KMS-11 (cell line): ENCODE data around the gene IL1RAPL2.
A peak's percentile ranks its signal among the peaks of the same experiment; 100 is the strongest.
"Not testable (repeated sequence)": the region's sequence is repeated elsewhere in the genome, so short reads cannot be mapped to it uniquely, and the experiment has no call there.

ENCODE experiments used
- H2AFZ ChIP-seq: fragments of 200-600 bp; sonication (generic); 2 replicates; pipeline ENCODE4 v1.6.1; 2016; ENCODE audit warnings: antibody characterized with exemption, mixed run types, low read depth
- H3K27ac ChIP-seq: fragments of 200-600 bp; sonication (generic); 2 replicates; pipeline ENCODE4 v1.6.1; 2016; ENCODE audit warnings: mild to moderate bottlenecking, mixed run types
- H3K27me3 ChIP-seq: fragments of 200-600 bp; sonication (generic); 2 replicates; pipeline ENCODE4 v1.6.1; 2017; ENCODE audit warnings: mild to moderate bottlenecking, low read depth, mixed run types, moderate library complexity; ENCODE audit not compliant: insufficient read depth
- H3K36me3 ChIP-seq: fragments of 200-600 bp; sonication (generic); 2 replicates; pipeline ENCODE4 v1.6.1; 2017; ENCODE audit warnings: mild to moderate bottlenecking, mixed run types; ENCODE audit not compliant: insufficient read depth
- H3K4me1 ChIP-seq: fragments of 200-600 bp; sonication (generic); 2 replicates; pipeline ENCODE4 v1.6.1; 2016; ENCODE audit warnings: mild to moderate bottlenecking, low read depth, mixed run types; ENCODE audit not compliant: poor library complexity, severe bottlenecking
- H3K4me2 ChIP-seq: fragments of 200-600 bp; sonication (generic); 2 replicates; pipeline ENCODE4 v1.7.0; 2016; ENCODE audit warnings: mild to moderate bottlenecking, mixed run types
- H3K4me3 ChIP-seq: fragments of 200-600 bp; sonication (generic); IDR thresholded peaks from 2 replicates; pipeline ENCODE4 v1.6.1; 2017; ENCODE audit warnings: low read depth, low read length, mixed read lengths; ENCODE audit not compliant: insufficient read depth
- H3K79me2 ChIP-seq: fragments of 200-600 bp; sonication (generic); 2 replicates; pipeline ENCODE4 v1.6.1; 2016; ENCODE audit warnings: low read depth, mixed run types; ENCODE audit not compliant: insufficient read depth
- H3K9ac ChIP-seq: fragments of 200-600 bp; sonication (generic); 2 replicates; pipeline ENCODE4 v1.6.1; 2016; ENCODE audit warnings: mild to moderate bottlenecking, mixed run types
- H4K20me1 ChIP-seq: fragments of 200-600 bp; sonication (generic); 2 replicates; pipeline ENCODE4 v1.6.1; 2016; ENCODE audit warnings: mild to moderate bottlenecking, mixed run types; ENCODE audit not compliant: insufficient read depth
- TF ChIP-seq, protein P1 (sequence below): fragments of 200-600 bp; sonication (generic); conservative IDR thresholded peaks from 2 replicates; pipeline ENCODE4 v1.6.1; 2017; ENCODE audit warnings: low read depth, mild to moderate bottlenecking, antibody characterized with exemption, low read length, moderate library complexity, mixed read lengths

IL1RAPL2 gene

DNA sequence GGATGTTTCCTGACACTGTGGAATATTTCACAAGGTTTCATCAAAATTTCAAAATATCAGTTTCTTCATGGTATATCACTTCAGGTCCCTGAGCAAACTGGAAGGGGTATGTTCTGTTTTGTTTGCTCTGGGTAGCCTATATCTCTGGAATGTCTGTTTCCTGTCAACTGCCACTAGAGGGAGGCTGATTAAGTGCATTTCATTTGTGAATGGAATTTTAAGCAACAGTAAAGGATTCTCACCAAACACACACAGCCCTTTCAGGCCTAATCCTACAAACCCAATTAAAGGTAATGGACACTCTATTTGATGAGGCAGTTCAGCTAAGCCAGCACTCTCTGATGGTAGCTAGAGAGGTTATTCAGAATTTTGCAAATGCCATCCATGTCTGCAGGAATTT lies 347.3 kb downstream of the IL1RAPL2 start:
- Histone ChIP-seq H3K27ac (no peak overlapping the region), H3K27me3 (no peaks in the 10 kb centered on the region), H3K4me3 (no peak overlapping the region), H2AFZ (no peak overlapping the region), H3K4me1 (no peaks in the 10 kb centered on the region), H3K4me2 (no peak overlapping the region), H3K36me3 (no peaks in the 10 kb centered on the region), H3K79me2 (no peaks in the 10 kb centered on the region), H4K20me1 (no peaks in the 10 kb centered on the region), H3K9ac (no peak overlapping the region)
- TF ChIP-seq, protein P1, sequence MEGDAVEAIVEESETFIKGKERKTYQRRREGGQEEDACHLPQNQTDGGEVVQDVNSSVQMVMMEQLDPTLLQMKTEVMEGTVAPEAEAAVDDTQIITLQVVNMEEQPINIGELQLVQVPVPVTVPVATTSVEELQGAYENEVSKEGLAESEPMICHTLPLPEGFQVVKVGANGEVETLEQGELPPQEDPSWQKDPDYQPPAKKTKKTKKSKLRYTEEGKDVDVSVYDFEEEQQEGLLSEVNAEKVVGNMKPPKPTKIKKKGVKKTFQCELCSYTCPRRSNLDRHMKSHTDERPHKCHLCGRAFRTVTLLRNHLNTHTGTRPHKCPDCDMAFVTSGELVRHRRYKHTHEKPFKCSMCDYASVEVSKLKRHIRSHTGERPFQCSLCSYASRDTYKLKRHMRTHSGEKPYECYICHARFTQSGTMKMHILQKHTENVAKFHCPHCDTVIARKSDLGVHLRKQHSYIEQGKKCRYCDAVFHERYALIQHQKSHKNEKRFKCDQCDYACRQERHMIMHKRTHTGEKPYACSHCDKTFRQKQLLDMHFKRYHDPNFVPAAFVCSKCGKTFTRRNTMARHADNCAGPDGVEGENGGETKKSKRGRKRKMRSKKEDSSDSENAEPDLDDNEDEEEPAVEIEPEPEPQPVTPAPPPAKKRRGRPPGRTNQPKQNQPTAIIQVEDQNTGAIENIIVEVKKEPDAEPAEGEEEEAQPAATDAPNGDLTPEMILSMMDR, result peak; percentile 53

DNA sequence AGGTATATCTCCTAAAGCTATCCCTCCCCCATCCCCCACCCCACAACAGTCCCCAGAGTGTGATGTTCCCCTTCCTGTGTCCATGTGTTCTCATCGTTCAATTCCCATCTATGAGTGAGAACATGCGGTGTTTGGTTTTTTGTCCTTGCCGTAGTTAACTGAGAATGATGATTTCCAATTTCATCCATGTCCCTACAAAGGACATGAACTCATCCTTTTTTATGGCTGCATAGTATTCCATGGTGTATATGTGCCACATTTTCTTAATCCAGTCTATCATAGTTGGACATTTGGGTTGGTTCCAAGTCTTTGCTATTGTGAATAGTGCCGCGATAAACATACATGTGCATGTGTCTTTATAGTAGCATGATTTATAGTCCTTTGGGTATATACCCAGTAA lies 348.7 kb downstream of the IL1RAPL2 start:
- not testable (repeated sequence) for H3K27me3 ChIP-seq, H2AFZ ChIP-seq, H3K4me3 ChIP-seq, H3K36me3 ChIP-seq, H3K79me2 ChIP-seq, H3K4me1 ChIP-seq, H3K9ac ChIP-seq, H4K20me1 ChIP-seq, H3K27ac ChIP-seq, H3K4me2 ChIP-seq

DNA sequence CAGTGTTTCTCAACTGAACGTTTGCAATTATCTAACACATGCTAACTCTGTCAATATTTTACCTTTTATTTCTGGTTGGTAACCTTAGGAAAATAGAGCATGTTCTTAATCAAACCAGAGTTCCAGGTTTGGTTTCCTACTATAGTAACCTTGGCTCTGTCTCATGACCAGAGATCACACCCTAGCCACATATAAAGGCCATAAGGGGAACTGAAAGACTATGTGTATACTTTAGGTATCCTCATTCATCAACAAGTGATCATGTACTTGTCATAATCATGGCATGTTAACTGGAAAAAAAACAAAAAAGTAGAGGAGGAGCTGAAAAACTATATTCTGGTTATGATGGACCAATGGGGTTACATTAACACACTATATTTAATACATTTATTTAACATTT lies 352.1 kb downstream of the IL1RAPL2 start:
- Histone ChIP-seq H3K27me3 (no peaks in the 10 kb centered on the region), H3K9ac (no peak overlapping the region), H3K4me3 (no peak overlapping the region), H2AFZ (no peak overlapping the region), H3K27ac (no peak overlapping the region), H3K4me1 (no peaks in the 10 kb centered on the region), H3K4me2 (no peak overlapping the region), H3K79me2 (no peaks in the 10 kb centered on the region), H3K36me3 (no peaks in the 10 kb centered on the region), H4K20me1 (no peaks in the 10 kb centered on the region)
- TF ChIP-seq, protein P1, result no peak

DNA sequence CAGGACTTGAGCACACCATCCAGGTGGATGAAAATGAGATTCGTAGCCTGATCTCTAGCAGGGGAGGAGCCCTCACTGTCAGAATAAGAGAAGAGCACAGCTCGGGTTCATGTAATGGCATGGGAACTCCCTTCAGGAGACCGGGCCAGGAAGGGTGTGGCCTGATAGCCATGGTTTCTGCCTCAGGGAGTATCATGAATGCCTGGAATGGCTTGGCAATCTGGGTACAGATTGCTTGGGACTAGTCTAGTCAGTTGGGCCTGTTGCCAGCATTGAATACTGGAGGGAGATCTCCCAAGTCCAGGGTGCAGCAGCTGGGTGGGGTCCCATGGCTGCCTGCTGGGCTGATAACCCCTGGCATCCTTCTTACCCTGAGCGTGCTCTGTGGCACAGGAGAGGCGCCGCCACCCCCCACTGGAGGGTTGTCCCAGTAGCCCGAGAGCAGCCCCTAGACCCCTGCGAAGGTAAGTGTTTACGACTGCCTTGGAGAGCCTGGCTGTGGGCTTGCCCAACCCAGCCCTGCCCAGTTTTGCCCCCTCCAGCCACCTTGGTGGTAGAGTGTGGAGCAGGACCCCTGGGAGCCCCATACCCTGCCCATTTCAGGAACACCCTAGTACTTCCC lies 355.7 kb downstream of the IL1RAPL2 start:
- H3K36me3 ChIP-seq, result no peaks in the 10 kb centered on the region
- TF ChIP-seq, protein P1, result no peak
- no peak overlapping the region; the same call in 1 of the 2 replicates for H2AFZ ChIP-seq
- H3K4me2 ChIP-seq, result no peak overlapping the region
- H3K27me3 ChIP-seq, result no peaks in the 10 kb centered on the region
- H3K4me3 ChIP-seq, result no peak overlapping the region
- no peak overlapping the region for H3K9ac ChIP-seq
- H3K27ac ChIP-seq, result no peak overlapping the region
- H3K79me2 ChIP-seq, result no peaks in the 10 kb centered on the region
- H3K4me1 ChIP-seq, result no peaks in the 10 kb centered on the region
- H4K20me1 ChIP-seq, result no peaks in the 10 kb centered on the region

DNA sequence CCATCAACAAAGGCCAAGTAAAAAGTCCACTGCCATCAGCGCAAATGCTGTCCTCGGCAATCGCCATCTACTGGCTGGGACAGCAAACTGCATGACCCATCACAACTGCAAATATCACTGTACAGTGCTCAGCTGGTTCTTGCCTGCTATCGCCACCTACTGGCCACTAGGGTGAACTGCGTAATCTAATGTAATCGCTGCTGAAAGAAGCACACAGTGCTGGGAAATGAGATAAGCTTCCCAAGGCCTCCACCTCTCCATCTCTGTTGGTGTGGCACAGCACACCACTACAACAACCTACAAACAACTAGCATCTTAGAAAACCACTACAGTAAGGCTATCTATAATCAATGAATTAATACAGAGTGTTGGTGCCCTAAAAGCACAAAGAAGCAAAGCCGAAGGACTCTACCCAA lies 356.2 kb downstream of the IL1RAPL2 start:
- TF ChIP-seq, protein P1, result peak; percentile 91
- H3K4me3 ChIP-seq, result no peak overlapping the region
- H2AFZ ChIP-seq, result no peak overlapping the region; the same call in 1 of the 2 replicates
- H3K36me3 ChIP-seq, result no peaks in the 10 kb centered on the region
- no peaks in the 10 kb centered on the region for H3K4me1 ChIP-seq
- H3K4me2 ChIP-seq, result no peak overlapping the region
- H3K27ac ChIP-seq, result no peak overlapping the region
- no peaks in the 10 kb centered on the region for H3K79me2 ChIP-seq
- H3K27me3 ChIP-seq, result no peaks in the 10 kb centered on the region
- no peaks in the 10 kb centered on the region for H4K20me1 ChIP-seq
- no peak overlapping the region for H3K9ac ChIP-seq
